Caco-2 (cell line): ENCODE measurements around the gene FYB2. TPM values are rescaled to one million over a fixed set of nuclear protein-coding genes. Genes with fewer than 3 reads are reported as not detected.

ENCODE experiments used
- BruUV-seq: library from RNA; stranded (reverse); fragments of 400-500 nt; replicated peaks from 2 replicates; lab custom pipeline; 2021; lab: Mats Ljungman, UMichigan
- CTCF ChIA-PET: fragments of 300-600 bp; sonication (Branson Sonifier 250); formaldehyde crosslinking; loops from one replicate; lab custom pipeline; 2022; ENCODE audit warnings: antibody characterized with exemption; lab: Charles Lee
- POLR2A ChIA-PET: fragments of 300-600 bp; sonication (Branson Sonifier 250); formaldehyde crosslinking; loops from one replicate; lab custom pipeline; 2022; ENCODE audit warnings: antibody characterized with exemption; lab: Charles Lee
- DNase-seq, 2 experiments: peaks; one replicate each; pipeline versions ENCODE4 v3.0.0 to v3.0.0-alpha.2; 2020 to 2022
- H3K27me3 ChIP-seq: replicated peaks from 2 replicates; pipeline ENCODE4 v1.6.0; 2011; ENCODE audit warnings: low read length; ENCODE audit not compliant: control insufficient read depth, insufficient read depth
- H3K36me3 ChIP-seq: 2 replicates; pipeline ENCODE4 v1.5.1; 2011; ENCODE audit warnings: low read length; ENCODE audit not compliant: control insufficient read depth, insufficient read depth
- H3K4me1 ChIP-seq: fragments of 250-450 bp; sonication (Bioruptor Pico); 2 replicates; pipeline ENCODE4 v1.5.1; 2020; ENCODE audit warnings: mild to moderate bottlenecking
- H3K4me3 ChIP-seq: 2 replicates; pipeline ENCODE4 v1.5.1; 2011; ENCODE audit warnings: low read depth, mild to moderate bottlenecking, control low read depth, low read length
- H3K9me3 ChIP-seq: fragments of 250-450 bp; sonication (Bioruptor Pico); 2 replicates; pipeline ENCODE4 v1.5.1; 2020; ENCODE audit warnings: mild to moderate bottlenecking, moderate library complexity
- H3K27ac Mint-ChIP-seq: one replicate; pipeline ENCODE4 v1.8.0; 2022; ENCODE audit warnings: mixed read lengths; ENCODE audit not compliant: unreplicated experiment
- H3K27me3 Mint-ChIP-seq: one replicate; pipeline ENCODE4 v1.8.0; 2022; ENCODE audit warnings: mixed read lengths; ENCODE audit not compliant: insufficient read depth, unreplicated experiment
- H3K36me3 Mint-ChIP-seq: one replicate; pipeline ENCODE4 v1.8.0; 2022; ENCODE audit warnings: mild to moderate bottlenecking, mixed read lengths; ENCODE audit not compliant: insufficient read depth, unreplicated experiment
- H3K4me1 Mint-ChIP-seq: one replicate; pipeline ENCODE4 v1.8.0; 2022; ENCODE audit warnings: low read depth, mixed read lengths; ENCODE audit not compliant: unreplicated experiment
- H3K4me3 Mint-ChIP-seq: one replicate; pipeline ENCODE4 v1.8.0; 2022; ENCODE audit warnings: mild to moderate bottlenecking, moderate library complexity, mixed read lengths; ENCODE audit not compliant: unreplicated experiment
- H3K9me3 Mint-ChIP-seq: one replicate; pipeline ENCODE4 v1.8.0; 2022; ENCODE audit warnings: mixed read lengths; ENCODE audit not compliant: unreplicated experiment
- intact Hi-C: fragments of 100-400 bp; cut with micrococcal nuclease; formaldehyde crosslinking; loops from one replicate; pipeline ENCODE4 v1.10.0; 2022; ENCODE audit not compliant: unreplicated experiment
- total RNA-seq: library from RNA; stranded (reverse); gene quantifications from 2 replicates; pipeline ENCODE4 v1.2.3, GENCODE V29; 2022
- TF ChIP-seq, protein P1 (sequence below), 2 experiments: fragments of 200-600 bp in 1 of 2; IDR thresholded peaks; 1 replicate in 1 of 2; 2 replicates in 1 of 2; pipeline versions ENCODE4 v1.5.1 to v1.8.0; 2011 to 2022; ENCODE audit warnings: antibody characterized with exemption in 1 of 2, control low read depth in 1 of 2, inconsistent platforms in 1 of 2, low read depth in 1 of 2, low read length in 1 of 2, mild to moderate bottlenecking in 1 of 2, moderate library complexity in 1 of 2; ENCODE audit not compliant: insufficient read depth in 1 of 2, severe bottlenecking in 1 of 2, unreplicated experiment in 1 of 2

The FYB2 gene
- total RNA-seq, 1 experiment from 2014 or later = 2.7 TPM

DNA sequence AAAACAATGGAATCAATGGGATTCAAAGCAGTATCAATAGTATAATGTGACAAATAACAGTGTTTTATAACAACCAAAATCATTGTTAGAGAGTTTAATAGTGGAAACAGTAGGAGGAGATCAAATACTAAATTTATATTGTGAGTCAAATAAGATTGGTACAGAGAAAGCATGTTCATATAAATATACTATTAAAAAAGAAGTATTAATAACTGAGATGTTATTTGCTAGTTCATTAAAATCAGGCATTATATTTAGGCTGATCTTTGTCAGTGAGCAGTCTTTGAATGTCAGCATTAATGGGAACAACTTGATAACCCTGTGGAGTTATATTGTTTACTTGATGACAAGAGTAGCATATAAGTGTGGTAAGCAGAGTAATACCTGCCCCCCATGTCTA, 143.4 kb downstream of the FYB2 start:
- no peak overlapping the region for H3K4me3 ChIP-seq
- H3K4me1 ChIP-seq = no peaks in the 10 kb centered on the region
- Mint-ChIP-seq H3K36me3 (no peaks in the 10 kb centered on the region), H3K27me3 (no peaks in the 10 kb centered on the region), H3K4me3 (no peak overlapping the region), H3K4me1 (peaks cover 7% of the 10 kb centered on the region), H3K9me3 (no peaks in the 10 kb centered on the region), H3K27ac (no peak overlapping the region)
- no peaks in the 10 kb centered on the region for H3K27me3 ChIP-seq
- no peaks in the 10 kb centered on the region for H3K9me3 ChIP-seq
- BruUV-seq = no TSS peak
- ChIA-PET POLR2A (no interaction called here), CTCF (no interaction called here)
- intact Hi-C loops = no loop called here
- H3K36me3 ChIP-seq = no peaks in the 10 kb centered on the region
- TF ChIP-seq, protein P1, sequence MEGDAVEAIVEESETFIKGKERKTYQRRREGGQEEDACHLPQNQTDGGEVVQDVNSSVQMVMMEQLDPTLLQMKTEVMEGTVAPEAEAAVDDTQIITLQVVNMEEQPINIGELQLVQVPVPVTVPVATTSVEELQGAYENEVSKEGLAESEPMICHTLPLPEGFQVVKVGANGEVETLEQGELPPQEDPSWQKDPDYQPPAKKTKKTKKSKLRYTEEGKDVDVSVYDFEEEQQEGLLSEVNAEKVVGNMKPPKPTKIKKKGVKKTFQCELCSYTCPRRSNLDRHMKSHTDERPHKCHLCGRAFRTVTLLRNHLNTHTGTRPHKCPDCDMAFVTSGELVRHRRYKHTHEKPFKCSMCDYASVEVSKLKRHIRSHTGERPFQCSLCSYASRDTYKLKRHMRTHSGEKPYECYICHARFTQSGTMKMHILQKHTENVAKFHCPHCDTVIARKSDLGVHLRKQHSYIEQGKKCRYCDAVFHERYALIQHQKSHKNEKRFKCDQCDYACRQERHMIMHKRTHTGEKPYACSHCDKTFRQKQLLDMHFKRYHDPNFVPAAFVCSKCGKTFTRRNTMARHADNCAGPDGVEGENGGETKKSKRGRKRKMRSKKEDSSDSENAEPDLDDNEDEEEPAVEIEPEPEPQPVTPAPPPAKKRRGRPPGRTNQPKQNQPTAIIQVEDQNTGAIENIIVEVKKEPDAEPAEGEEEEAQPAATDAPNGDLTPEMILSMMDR (IDR thresholded peaks at IDR 0.05; ENCODE audit: insufficient read depth in 1 of 2, low read depth in 1 of 2, low read length in 1 of 2, severe bottlenecking in 1 of 2, unreplicated experiment in 1 of 2) = no peak
- DNase-seq = no peak

DNA sequence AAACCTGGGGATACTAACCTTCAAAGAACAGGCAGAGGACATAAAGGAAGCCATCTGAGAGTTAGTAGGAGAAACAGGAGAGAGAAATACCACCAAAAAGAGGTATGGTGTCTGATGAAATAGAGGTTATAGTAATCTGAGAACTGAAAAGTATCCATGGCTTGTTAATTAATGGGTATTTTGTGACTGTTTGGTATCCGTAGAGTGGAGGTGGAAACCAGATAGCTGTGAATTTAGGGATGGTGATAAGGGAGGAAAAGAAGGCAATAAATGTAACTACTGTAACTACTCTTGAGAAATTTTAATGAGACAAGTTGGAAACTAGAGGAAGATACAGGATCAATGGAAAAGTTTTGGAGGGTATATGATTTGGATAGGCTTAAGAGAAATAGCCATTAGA, 146.6 kb downstream of the FYB2 start:
- TF ChIP-seq, protein P1 (IDR thresholded peaks at IDR 0.05; ENCODE audit: insufficient read depth in 1 of 2, low read depth in 1 of 2, low read length in 1 of 2, severe bottlenecking in 1 of 2, unreplicated experiment in 1 of 2) = no peak
- ChIA-PET POLR2A (no interaction called here), CTCF (no interaction called here)
- Mint-ChIP-seq H3K4me1 (peaks cover 7% of the 10 kb centered on the region), H3K36me3 (no peaks in the 10 kb centered on the region), H3K27ac (no peak overlapping the region), H3K9me3 (no peaks in the 10 kb centered on the region), H3K4me3 (no peak overlapping the region), H3K27me3 (no peaks in the 10 kb centered on the region)
- DNase-seq = no peak
- Histone ChIP-seq H3K4me3 (no peak overlapping the region), H3K36me3 (no peaks in the 10 kb centered on the region), H3K9me3 (no peaks in the 10 kb centered on the region), H3K27me3 (no peaks in the 10 kb centered on the region), H3K4me1 (no peaks in the 10 kb centered on the region)
- intact Hi-C loops = no loop called here
- BruUV-seq = no TSS peak

DNA sequence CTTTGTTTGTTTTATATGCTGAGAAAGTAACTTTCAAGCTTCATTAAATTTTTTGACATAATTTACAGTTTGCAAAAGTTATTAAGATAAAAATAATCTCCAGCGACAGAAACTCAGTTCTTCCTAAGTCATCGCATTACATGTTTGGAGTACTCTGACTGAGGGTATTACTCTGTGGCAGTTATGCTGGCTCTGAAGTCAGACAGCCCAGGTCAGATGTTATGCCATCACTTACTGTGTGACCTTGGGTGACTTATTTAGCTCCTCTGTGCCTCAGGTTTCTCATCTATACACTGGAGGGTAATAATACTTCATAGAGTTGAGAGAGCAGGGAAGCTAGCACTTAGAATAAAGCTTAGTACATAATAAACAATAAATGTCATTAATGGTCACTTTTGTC, 147.7 kb downstream of the FYB2 start:
- BruUV-seq = no TSS peak
- POLR2A ChIA-PET = no interaction called here
- CTCF ChIA-PET = no interaction called here

More for the DNA sequence above, 147.7 kb downstream of the FYB2 start:
- Histone ChIP-seq H3K36me3 (no peaks in the 10 kb centered on the region), H3K4me3 (no peak overlapping the region), H3K27me3 (no peaks in the 10 kb centered on the region), H3K9me3 (no peaks in the 10 kb centered on the region), H3K4me1 (no peaks in the 10 kb centered on the region)
- Mint-ChIP-seq H3K27me3 (no peaks in the 10 kb centered on the region), H3K36me3 (no peaks in the 10 kb centered on the region), H3K27ac (no peak overlapping the region), H3K4me3 (no peak overlapping the region), H3K4me1 (peaks cover 7% of the 10 kb centered on the region), H3K9me3 (no peaks in the 10 kb centered on the region)
- intact Hi-C loops = no loop called here
- no peak for DNase-seq
- TF ChIP-seq, protein P1 (IDR thresholded peaks at IDR 0.05; ENCODE audit: insufficient read depth in 1 of 2, low read depth in 1 of 2, low read length in 1 of 2, severe bottlenecking in 1 of 2, unreplicated experiment in 1 of 2) = no peak
